Measurements from ENCODE around the gene KLF3.

KLF3 gene

DNA sequence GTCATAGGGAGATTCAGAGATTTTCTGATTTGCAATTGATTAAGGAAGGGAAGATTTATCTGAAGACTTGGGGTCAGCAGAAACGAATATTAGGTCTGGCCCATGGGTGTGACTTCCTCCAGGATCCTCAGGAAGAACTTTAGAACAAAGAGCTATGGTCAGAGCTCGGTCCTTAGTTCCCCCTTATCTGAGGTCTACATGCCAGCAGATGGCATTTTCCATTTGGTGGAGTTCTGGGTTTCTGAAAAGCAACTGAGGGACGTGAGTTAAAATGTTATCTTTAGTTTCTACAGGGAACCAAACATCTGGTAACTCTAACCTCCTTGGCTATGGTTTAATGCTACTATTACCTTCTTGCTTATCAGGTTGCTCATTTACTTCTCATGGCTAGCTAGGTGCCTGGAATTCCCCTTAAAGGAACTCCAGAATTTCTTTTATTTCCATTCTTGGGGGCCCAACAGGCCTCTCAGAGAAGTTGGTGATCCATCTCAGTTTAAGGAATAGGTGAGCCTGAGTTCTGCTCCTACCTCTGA lies 40.7 kb downstream of the KLF3 start:
- DNase-seq = no peak

DNA sequence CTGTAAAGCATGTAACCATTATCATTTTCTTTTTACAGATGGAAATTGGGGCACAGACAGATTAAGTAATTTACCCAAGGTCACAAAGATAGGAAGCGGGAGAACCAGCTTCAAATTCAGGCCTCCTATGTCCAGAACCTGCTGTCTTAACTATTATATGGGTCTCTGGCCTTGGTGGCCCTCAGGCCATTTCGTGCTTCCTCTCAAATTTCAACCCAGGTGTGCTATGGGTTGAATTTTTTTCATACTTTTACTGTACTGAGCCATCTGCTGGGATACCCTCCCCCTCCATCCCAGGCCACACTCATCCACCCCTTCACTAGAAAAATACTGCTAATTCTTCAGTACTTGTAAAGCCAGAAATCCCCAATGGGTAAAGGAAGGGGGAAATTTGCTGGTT lies 42.3 kb downstream of the KLF3 start:
- DNase-seq = no peak

DNA sequence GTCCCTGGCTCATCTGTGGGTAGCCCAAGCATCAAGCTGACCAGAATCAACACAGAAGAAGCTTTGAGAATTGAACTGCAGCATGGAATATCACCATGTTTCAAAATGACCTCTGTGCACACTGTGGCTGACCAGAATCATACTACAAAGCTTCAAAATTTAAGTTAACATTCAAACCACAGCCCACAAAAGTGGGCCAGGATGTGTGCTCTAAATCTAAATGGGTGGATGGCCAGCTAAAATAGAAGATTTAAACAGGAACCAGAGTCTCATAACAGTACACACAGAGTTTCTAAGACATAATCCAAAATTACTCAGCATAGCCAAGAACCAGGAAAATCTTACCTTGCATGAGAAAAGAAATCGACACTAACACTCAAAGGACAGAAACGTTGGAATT lies 46.1 kb downstream of the KLF3 start:
- no peak for DNase-seq

DNA sequence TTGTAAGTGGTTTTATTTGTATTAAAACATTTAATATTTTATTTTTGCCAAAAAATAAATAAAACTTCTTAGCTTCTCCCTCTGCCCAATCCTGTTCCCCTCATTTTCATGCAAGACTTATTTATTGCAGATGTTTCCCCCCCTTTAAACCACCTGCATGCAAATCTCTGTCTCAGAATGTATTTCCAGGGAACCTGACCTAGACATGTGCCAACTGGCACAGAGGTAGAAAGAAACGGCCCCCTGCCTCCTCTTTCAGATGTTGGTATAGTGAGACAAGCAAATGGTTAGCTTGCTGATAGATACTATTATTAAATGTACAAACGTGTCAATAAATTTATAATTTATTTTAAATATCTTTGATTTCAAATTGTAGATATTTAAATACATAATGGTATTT lies 47.1 kb downstream of the KLF3 start:
- no peak for DNase-seq

DNA sequence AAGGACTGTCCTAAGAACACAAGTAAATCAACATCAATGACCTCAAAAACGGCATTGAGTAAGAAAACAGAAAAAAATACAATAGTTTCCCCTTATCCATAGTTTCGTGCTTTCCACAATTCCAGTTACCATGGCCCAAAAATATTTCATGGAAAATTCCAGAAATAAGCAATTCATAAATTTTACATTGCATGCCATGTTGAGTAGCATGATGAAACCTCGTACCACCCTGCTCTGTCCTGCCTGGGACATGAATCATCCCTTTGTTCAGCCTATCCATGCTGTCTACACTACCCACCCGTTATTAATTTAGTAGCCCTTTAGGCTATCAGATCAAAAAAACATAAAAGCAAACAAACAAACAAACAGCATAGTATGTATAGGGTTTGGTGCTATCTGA lies 51.1 kb downstream of the KLF3 start:
- DNase-seq = no peak

DNA sequence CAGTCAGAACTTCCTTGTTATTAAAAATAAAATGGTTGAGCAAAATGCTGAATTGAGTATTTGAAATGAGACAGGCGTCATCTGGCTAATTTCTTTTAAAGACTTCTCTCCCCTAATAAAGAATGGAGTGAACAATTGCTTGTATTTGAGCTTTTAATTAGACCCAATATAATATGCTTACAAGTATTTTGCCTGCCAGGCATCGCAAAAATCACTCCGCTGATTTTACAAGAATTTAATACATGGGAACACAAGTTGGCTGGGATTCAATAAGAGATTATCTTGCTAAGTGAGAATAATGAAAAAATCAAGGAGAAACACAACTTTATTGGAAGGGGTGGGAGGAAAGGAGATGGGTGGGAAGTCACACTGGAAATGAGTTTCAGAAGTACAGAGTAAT lies 52.3 kb downstream of the KLF3 start:
- no peak for DNase-seq

DNA sequence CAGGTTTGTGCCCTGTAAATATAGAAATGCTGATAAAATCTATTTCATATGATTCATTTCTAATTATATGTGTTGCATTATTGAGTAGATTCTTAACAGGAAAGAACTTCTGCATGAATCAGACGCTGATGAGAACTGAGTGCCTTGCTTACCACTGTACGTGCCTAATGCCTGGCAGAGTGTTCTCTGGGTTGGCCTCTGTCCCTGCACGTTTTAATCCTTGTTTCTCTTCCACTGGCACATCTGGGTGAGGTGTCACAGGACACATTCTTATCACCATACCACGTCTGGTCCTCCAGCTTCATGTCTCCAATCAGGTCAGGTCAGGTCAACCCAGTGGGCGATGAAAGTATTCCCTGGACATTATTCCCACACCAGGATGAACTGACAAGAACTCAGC lies 53.6 kb downstream of the KLF3 start:
- DNase-seq = no peak

DNA sequence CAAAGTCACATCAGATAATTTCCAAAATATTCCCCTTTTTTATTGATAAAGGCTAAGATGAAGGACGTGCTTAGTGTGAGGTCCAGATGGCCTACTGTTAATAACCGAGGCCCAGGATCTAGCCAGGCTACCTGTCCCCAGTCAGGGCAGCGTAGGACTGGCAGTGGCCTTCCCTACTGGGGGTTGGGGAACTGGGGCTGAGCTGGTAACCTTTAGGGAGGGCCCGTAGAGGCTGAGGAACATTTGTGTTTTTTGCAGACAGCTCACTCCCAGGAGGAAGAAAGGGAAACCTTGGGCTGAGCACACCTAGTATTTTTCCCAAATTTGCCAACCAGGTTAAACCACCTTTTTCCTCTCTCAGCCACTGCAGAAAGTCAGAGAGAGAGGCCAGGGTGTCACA lies 59.1 kb downstream of the KLF3 start:
- no peak for DNase-seq

DNA sequence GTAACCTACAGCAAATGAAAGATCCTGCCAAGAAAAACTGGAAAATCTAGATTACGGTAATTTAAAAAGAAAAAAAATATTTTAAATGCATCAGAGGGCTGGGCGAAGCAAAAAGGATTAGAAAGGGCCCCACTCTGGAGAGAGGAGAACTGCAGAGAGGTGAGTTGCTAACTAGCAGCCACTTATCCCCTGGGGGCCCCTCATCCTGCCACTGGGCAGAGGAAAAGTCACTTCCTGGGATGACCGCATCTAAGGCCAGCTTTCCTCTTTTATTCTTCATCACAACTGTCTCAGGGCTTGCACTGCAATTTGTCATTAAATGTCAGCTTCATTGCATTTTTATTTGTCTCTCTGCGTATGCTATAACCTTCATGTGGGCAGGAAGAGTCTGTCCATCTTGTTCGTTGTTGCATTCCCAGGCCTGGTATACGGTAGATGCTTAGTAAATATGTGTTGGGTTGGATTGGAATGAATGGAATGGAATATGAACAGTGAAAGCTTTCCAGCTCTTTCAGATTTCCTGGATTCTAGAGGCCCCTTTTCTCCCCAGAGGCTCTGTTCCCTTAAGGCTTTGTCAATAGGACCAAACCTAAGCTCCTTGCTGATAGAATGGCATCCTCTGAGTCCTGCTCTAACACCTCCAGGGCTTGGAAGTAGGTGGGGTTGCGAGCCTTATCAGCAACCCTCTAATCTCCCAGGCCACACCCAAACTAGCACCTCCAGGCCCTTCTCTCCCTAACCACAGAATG lies 59.9 kb downstream of the KLF3 start:
- DNase-seq = no peak

DNA sequence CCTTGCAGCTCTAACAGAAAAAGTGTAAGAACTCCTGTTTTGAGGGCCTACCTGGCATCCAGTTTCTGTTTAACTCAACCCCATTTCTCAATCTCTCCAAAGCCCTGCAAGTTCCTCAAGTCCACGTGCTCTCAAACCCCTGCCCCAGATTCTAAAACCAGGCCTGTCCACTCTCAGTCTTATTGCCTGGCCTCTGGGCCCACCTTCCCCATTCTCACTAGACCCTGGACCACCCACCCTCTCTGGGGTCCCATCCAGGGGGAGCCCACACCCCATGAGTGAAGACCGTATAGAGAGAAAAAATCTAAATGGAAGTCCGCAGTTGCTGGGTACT lies 60.4 kb downstream of the KLF3 start:
- DNase-seq = no peak

DNA sequence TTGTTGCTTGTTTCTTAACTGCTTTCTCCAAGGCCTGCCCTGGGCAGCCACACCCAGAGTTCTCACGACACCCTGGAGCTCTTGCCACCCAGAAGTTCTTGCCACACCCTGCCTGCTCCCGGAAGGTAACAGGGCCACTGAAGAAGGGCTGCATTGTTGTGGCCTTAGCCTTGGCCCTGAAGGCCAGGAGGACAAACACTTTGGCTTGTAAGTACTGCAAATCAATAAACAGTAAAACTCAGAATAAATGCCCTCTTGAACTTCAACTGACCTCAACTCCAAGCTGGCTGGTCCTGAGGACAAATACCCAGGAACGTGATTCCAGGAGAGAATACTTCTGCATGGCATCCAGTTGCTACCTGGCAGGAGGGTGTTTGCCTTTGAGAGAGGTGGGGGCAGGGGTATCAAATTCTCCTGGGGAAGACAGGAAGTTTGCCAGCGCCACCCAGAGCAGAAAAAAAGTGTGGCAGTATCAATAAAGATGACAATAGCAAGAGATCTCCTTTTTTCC lies 64.7 kb downstream of the KLF3 start:
- no peak for DNase-seq

DNA sequence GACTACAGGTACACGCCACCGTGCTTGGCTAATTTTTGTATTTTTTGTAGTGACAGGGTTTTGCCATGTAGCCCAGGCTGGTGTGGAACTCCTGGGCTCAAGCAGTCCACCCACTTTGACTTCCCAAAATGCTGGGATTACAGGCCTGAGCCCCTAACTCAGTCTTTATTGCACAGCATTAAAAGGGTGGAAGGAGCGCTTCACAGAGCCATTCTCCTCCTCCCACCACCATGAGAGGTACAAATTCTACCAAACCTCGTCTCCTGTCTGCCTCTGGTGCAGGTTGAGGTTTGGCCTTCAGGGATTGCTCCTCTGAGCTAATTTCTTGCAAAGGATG lies 66.5 kb downstream of the KLF3 start:
- no peak for DNase-seq

DNA sequence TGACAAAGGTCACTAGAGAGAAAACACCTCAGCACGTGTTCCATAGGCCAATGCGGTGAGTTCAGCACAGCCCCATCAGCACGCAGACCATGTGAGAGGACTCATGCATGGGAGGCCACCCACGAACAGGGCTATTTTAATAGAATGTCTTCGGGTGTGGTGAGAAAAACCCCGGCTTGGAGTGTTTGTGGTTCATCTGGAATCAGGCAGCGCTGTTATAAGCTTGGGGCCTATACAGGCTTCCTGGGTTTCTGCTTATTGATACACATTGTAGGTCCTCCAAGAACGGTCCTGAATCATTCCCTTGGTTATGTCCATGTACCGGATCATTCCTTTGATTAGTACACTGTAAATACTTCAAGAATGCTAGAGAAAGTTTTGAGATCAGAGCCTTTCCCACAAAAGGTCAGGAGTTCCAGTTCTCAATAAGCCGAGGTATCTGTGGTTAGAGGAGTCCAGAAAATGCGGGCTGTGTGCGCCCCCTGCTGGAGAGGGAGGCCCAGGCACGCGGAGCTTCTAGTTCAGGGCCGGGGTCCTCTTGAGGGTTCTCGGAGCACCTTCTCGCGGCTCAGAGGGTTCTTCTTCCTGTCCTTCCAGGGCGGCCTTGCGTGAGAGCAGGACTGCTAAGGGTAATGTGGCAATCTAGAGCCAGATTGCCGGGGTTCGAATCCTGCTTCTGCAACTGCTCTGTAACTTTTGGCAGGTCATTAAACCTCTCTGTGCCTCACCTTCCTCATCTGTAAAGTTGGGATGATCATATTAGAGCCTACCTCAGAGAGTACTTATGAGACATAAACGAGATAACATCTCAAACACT lies 67.0 kb downstream of the KLF3 start:
- peak; percentile 82 for DNase-seq

DNA sequence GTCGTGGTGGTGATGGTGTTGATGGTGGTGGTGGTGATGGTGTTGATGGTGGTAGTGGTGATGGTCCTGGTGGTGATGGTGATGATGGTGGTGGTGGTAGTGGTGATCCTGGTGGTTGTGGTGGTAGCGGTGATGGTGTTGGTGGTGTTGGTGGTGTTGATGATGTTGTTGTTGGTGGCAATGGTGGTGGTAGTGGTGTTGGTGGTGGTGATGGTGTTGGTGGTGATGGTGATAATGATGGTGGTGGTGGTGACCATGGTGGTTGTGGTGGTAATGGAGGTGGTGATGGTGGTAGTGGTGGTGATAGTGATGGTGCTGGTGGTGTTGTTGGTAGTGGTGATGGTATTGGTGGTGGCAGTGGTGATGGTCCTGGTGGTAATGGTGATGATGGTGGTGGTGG lies 69.7 kb downstream of the KLF3 start:
- no peak for DNase-seq

DNA sequence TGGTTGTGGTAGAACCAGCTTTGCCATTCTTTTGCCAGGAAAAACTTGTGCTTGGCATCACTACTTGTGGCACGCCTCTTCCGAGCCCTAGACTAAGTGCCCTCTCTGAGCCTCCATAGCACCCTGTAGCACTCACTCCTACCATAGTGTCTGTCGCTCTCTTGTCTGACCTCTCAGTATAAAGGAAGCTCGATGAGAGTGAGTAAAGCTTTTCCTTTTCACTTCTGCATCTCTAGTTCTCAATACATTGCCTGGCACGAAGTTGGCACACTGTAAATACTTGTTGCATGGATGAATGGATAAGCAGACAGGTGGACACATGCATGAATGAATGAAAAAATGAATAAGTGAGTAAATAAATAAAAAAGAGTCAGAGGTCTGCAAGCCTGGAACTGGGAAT lies 70.4 kb downstream of the KLF3 start:
- no peak for DNase-seq

DNA sequence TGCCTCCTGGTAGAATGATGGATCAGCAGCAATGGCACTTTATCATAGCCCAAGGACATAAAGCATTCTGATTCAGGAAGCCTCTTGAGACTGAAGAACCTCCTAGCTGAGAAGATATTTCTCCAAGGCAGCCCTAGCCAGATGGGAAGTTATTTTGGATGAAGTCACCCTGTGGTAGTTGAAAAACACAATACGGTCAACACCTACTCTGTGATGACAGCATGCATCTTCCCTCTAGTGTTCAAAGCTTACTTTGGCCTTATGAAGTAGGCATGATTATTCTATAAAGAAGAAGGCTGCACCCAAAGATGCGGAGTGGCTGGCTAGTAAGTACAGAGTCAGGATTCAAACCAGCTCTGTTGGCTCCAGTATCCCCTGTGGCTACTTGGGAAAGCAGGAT lies 70.9 kb downstream of the KLF3 start:
- DNase-seq = no peak

DNA sequence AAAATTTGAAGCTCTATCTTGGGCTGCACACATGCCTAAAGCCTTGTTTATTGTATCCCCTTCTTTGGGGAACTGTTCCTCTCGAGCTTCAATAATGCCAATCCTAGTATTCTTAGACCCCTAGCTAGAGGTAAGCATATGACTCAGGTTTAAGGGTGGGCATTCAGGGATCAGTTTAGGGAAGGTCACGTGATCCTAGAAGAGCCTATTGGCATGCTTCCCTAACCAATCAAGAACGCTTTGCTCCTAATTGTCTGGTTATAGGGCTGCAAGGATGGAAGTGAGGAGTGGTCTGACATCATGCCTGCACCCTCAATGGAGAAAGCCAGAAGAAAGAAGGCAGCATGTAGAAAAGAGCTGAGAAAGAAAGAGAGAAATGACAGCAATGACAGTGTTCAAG lies 71.9 kb downstream of the KLF3 start:
- no peak for DNase-seq

DNA sequence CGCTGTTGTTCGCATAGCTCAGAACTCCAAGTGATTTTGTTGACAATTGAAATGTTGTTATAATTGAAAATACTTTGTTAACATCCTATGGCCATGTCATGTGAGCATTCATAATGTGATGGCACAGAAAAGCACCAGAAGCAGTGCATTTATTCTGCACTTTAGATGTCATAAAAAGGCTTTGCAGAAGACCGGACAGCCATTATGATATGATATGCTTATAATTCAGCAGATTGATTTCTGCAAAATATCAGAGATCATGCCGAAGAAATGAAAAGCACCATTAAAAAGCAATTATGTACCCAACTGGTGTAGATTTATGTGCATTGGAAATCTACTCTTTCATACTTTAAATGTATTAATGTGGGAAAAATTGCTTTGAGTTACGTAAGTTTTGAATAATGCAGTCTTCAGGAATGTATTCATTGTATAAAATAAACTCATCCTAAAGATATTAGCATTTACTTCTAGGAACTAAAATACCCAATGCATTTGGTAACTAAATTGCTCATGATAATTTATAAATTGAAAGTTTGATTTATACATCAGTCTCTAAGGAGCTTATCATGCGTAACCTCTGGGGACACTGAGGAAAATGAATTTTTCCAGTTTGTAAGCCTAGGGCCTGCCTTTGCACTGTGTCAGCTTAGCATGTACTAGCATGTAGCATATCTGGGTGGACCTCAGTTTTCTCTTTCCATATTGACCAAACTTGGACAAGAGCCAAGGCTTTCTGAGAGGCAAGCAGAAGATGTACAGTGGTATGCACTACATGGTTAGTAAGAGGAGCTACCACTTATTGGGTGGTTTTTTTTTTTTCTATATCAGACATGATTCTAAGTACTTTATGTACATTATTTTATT lies 75.2 kb downstream of the KLF3 start:
- DNase-seq = no peak

DNA sequence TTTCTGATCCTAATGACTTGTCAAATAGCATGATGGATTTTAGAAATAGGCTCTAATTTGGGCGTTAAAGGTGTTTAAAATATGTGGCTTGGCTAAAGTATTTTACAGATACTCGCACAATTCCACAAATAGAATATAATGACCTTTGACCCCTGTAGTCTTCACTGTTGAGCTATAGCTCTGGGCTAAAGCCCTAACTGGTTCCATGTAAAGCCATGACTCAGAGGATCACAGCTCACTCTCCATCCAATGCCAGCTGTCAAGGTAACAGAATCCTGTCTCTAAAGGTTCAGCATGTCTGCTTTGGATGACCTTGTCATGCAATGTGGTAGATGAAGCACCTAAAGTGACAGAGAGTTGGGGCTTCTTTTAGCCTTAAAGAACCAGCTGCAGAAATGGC lies 76.3 kb downstream of the KLF3 start:
- no peak for DNase-seq

DNA sequence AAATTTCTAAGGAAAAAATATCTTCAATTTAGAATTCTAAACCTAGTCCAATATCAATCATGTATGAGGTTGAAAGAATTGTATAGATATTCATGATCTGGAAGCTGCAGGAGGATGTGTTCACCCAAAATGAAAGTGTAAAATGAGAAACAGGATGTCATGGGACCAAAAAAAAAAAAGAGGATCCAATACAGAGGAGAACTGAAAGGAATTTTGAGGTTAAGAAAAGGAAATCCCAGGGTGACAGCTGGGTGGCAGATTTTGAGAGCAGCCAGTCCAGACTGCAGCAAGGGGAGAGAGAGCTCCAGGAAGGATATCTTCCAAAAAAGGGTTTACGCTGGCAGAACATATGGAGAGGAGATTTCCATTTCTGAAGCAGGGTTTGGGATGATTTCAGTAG lies 79.9 kb downstream of the KLF3 start:
- DNase-seq = no peak

DNA sequence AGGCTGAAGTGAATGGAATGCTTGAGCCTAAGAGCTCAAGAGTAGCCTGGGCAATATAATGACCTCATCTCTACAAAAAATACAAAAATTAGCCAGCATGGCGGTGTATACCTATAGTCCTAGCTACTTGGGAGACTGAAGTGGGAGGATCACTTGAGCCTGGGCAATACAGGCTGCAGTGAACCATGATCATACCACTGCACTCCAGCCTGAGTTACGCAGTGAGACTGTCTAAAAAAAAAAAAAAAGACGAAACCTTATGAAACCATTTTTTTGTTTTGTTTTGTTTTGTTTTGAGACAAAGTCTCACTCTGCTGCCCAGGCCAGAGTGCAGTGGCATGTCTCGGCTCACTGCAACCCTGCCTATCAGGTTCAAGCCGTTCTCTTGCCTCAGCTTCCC lies 81.9 kb downstream of the KLF3 start:
- DNase-seq = no peak

DNA sequence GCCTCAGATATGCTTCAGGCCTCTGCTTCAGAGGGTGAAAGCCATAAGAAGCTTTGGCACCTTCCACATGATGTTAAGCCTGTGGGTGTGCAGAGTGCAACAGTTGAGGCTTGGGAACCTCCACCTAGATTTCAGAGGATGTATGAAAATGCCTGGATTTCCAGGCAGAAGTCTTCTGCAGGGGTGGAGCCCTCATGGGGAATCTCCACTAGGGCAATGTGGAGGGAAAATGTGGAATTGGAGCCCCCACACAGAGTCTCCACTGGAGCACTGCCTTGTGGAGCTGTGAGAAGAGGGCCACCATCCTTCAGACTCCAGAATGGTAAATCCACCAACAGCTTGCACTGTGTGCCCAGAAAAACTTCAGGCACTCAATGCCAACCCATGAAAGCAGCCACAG lies 83.6 kb downstream of the KLF3 start:
- no peak for DNase-seq

DNA sequence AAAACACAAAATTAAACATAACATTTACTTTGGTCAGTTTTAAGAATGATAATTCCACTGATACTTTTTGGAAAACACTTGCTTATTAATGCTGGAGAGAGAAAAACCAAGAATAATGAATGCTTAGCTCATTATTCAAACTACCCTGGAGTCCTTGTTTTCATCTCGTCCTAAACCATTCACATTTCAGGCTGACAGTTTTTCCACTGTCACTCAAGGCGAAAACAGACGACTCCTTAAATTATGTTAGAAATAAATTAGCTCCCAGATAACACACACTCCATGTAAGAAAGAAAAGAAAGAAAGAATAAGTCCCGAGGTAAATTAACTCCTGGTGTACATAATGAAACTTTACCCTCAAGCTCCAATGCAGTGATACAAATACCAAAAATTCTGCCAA lies 85.3 kb downstream of the KLF3 start:
- DNase-seq = no peak

Data from activated T-cell treated with anti-CD3 and anti-CD28 coated beads, Interleukin-2, amount 50 U/mL, for 1 hour (primary cell).